ENCODE data around the gene KAT5.
"Not testable (repeated sequence)": the region's sequence is repeated elsewhere in the genome, so short reads cannot be mapped to it uniquely, and the experiment has no call there.

The KAT5 gene
- total RNA-seq = 94.2 to 98.0 reads per million in 2 experiments

GRCh38 chr11:65711785-65712632, at the start of gene KAT5:
Gene KAT5, plus strand, starts transcription at chr11:65712252. Its CDS starts 16 bp downstream, at chr11:65712268.
- DNase-seq (ENCODE audit: low read depth) = peak; percentile 97

- peak; percentile 82 for DNase-seq (ENCODE audit: low read depth)
Observed at GRCh38 chr11:65662799-65663638, 49.0 kb upstream of the KAT5 start, which contains the start of gene RELA. Gene RELA, minus strand, starts transcription at chr11:65662916. Its CDS starts 84 bp downstream, at chr11:65662832.

- no peak for DNase-seq (ENCODE audit: low read depth)
Observed at GRCh38 chr11:65663639-65664200, 48.3 kb upstream of the KAT5 start.

- DNase-seq (ENCODE audit: low read depth) = no peak
Observed at GRCh38 chr11:65672180-65672860, 39.7 kb upstream of the KAT5 start.

DNA sequence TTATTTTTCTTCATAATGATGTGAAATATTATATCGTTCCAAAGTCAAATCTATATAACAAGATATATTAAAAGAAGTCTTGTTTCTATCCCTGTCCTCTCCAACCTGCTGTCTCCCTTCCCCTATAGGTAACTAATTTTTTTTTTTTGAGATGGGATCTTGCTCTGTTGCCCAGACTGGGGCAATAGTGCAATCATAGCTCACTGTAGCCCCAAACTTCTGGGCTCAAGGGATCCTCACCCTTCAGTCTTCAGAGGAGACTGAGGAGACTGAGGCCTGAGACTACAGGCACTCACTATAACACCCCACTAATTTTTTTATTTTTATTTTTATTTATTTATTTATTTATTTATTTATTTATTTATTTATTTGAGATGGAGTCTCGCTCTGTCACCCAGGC, 39.1 kb upstream of the KAT5 start:
- no peak for DNase-seq (ENCODE audit: low read depth)

DNA sequence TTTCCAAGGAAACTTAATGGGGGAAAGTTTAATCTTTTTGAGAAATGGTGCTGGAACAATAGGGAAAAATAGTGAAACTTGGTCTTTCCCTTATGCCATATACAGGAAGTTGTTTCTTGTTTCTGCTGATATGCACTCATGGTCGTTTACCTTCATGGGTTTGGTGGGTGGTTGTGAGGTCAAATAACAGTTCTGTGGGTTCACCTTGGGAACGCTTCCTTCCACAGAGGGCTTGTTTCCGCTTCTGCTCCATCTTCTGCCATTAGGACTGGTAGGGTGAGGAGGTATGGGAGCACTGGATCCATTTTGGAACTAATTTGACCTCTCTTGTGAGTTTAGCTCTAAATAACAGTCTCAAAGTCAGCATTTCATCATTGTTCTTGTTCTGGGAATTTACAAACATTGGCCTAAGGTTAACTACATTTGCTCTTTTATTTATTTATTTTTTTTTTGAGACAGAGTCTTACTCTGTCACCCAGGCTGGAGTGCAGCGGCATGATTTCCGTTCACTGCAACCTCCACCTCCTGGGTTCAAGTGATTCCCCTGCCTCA, 31.8 kb upstream of the KAT5 start:
- DNase-seq (ENCODE audit: low read depth) = no peak

GRCh38 chr11:65683480-65683879, 28.6 kb upstream of the KAT5 start:
- DNase-seq (ENCODE audit: low read depth) = not testable (repeated sequence)

GRCh38 chr11:65685981-65686380, 26.1 kb upstream of the KAT5 start:
- no peak for DNase-seq (ENCODE audit: low read depth)

GRCh38 chr11:65691847-65692246, 20.2 kb upstream of the KAT5 start:
- not testable (repeated sequence) for DNase-seq (ENCODE audit: low read depth)

DNA sequence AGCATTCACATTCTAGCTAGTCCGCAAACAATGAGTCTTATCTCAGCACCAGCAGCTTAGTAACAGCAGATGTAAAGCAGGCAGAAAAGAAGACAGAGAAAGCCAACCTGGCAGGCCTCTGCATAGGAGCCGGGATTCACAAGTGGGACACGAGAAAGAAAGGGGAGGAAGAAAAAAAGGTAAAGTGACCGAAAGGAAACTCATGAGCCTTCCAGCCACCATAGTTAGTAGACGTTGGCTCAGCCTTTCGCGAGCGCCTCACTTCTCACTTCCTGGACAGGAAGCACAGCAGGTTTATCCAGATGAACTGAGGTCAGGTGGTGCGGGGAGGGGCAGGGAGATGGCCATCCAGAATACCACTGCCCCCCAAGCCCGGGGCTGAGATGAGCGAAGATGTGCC, 19.7 kb upstream of the KAT5 start:
- DNase-seq (ENCODE audit: low read depth) = no peak

- DNase-seq (ENCODE audit: low read depth) = no peak
Observed at GRCh38 chr11:65695459-65696241, 16.4 kb upstream of the KAT5 start.

GRCh38 chr11:65696802-65697552, 15.1 kb upstream of the KAT5 start:
- DNase-seq (ENCODE audit: low read depth) = no peak

- DNase-seq (ENCODE audit: low read depth) = no peak
Observed at GRCh38 chr11:65698205-65698604, 13.8 kb upstream of the KAT5 start.

- DNase-seq (ENCODE audit: low read depth) = no peak
Observed at GRCh38 chr11:65699306-65699705, 12.7 kb upstream of the KAT5 start.

GRCh38 chr11:65700399-65700798, 11.7 kb upstream of the KAT5 start:
- no peak for DNase-seq (ENCODE audit: low read depth)

- no peak for DNase-seq (ENCODE audit: low read depth)
Observed at GRCh38 chr11:65701686-65702085, 10.4 kb upstream of the KAT5 start.

GRCh38 chr11:65703846-65704245, 8.2 kb upstream of the KAT5 start:
- DNase-seq (ENCODE audit: low read depth) = no peak

DNA sequence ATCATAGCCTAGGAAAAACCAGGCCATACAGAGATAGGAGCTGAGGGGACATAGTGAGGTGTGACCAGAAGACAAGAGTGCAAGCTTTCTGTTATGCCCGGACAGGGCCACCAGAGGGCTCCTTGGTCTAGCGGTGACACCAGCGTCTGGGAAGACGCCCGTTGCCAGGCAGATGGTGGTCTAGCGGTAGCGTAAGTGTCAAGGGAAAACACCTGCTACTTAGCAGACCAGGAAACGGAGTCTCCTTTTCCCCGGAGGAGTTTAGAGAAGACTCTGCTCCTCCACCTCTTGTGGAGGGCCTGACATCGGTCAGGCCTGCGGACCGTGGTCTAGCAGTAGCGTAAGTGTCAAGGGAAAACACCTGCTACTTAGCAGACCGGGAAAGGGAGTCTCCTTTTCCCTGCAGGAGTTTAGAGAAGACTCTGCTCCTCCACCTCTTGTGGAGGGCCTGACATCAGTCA, 5.7 kb upstream of the KAT5 start:
- peak; percentile 61 for DNase-seq (ENCODE audit: low read depth)

- not testable (repeated sequence) for DNase-seq (ENCODE audit: low read depth)
Observed at GRCh38 chr11:65707002-65707401, 5.0 kb upstream of the KAT5 start.

DNA sequence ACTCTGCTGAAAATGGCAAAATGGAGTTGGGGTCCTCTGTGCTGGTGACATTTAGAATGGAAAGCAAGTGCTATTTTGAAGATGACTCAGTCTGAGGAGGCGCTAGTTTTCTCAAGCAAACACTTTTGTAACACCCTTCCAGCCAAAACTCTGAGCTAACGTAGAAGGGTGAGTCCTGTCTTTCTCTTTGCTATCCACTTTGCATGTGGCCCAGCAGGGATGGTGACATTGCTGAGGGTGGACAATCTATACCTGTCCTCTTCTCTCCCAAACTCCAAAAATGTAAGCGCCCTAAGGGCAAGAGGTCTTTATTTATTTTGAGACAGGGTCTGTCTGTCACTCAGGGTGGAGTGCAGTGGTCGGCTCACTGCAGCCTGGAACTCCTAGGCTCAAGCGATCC, 3.6 kb upstream of the KAT5 start:
- DNase-seq (ENCODE audit: low read depth) = no peak
